ENCODE results near the gene LILRB3.
"Not testable (repeated sequence)": the region's sequence is repeated elsewhere in the genome, so short reads cannot be mapped to it uniquely, and the experiment has no call there.

The LILRB3 gene

GRCh38 chr19:54191811-54192453 is 30.9 kb downstream of the LILRB3 start:
- no peaks in the 10 kb centered on the region for H3K27me3 Mint-ChIP-seq
- ATAC-seq, result no peak
- H3K4me3 Mint-ChIP-seq, result peak overlapping the region; percentile 87
- peak overlapping the region; percentile 96 for H3K27ac Mint-ChIP-seq
- H3K9me3 Mint-ChIP-seq, result no peaks in the 10 kb centered on the region
- H3K36me3 Mint-ChIP-seq, result peaks cover 18% of the 10 kb centered on the region
- H3K4me1 Mint-ChIP-seq, result peaks cover 39% of the 10 kb centered on the region

DNA sequence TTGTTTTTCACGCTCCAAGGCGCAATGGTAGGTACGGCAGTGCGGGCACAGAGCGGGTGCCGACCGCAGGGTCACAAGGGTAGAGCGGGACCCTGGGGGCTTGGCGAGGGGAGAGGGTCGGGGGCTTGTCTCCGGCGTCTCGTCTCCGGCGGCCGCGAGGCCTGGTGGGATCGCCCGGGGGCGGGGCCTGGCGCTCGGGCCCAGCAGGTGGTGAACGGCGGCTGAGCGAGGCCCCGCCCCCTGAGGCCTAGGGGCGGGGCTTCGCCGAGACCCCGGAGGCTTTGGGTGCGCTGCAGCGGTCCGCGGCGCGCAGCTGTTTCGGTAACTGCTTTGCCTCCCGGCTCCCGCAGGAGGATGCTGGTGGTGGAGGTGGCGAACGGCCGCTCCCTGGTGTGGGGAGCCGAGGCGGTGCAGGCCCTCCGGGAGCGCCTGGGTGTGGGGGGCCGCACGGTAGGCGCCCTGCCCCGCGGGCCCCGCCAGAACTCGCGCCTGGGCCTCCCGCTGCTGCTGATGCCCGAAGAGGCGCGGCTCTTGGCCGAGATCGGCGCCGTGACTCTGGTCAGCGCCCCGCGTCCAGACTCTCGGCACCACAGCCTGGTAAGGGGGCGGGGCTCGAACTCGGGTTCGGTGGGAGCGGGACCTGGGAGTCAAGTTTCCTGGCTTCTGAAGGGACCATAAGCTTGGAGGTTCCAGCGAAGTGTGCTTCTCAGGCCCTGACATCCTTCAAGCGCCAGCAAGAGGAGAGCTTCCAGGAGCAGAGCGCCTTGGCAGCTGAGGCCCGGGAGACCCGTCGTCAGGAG is 31.6 kb downstream of the LILRB3 start, which contains the start of gene TSEN34:
Gene TSEN34 (plus strand): TSS at position 298 of the 800 bp plus-strand sequence. CDS start 57 bp downstream, at position 355.
- Mint-ChIP-seq H3K4me3 (peak within 1 kb of the TSS; percentile 87), H3K4me1 (peaks cover 42% of the 10 kb centered on the region), H3K27me3 (no peaks in the 10 kb centered on the region), H3K36me3 (peaks cover 18% of the 10 kb centered on the region), H3K27ac (peak within 1 kb of the TSS; percentile 96), H3K9me3 (no peaks in the 10 kb centered on the region)
- peak; percentile 58 for ATAC-seq

- H3K36me3 Mint-ChIP-seq, result peaks cover 17% of the 10 kb centered on the region
- peak; percentile 81 for ATAC-seq
- H3K9me3 Mint-ChIP-seq, result no peaks in the 10 kb centered on the region
- H3K27ac Mint-ChIP-seq, result peak overlapping the region; percentile 96
- H3K4me1 Mint-ChIP-seq, result peaks cover 42% of the 10 kb centered on the region
- no peaks in the 10 kb centered on the region for H3K27me3 Mint-ChIP-seq
- H3K4me3 Mint-ChIP-seq, result peak overlapping the region; percentile 87
Measured at GRCh38 chr19:54190503-54191010, 32.2 kb downstream of the LILRB3 start.

- H3K27me3 Mint-ChIP-seq, result no peaks in the 10 kb centered on the region
- peak overlapping the region; percentile 87 for H3K4me3 Mint-ChIP-seq
- peak; percentile 79 for ATAC-seq
- H3K4me1 Mint-ChIP-seq, result peaks cover 42% of the 10 kb centered on the region
- H3K27ac Mint-ChIP-seq, result peak overlapping the region; percentile 96
- H3K9me3 Mint-ChIP-seq, result no peaks in the 10 kb centered on the region
- H3K36me3 Mint-ChIP-seq, result peaks cover 10% of the 10 kb centered on the region
Measured at GRCh38 chr19:54189735-54190502, 32.9 kb downstream of the LILRB3 start.

- peak within 1 kb of the TSS; percentile 87 for H3K4me3 Mint-ChIP-seq
- no peaks in the 10 kb centered on the region for H3K27me3 Mint-ChIP-seq
- ATAC-seq, result peak; percentile 35
- H3K27ac Mint-ChIP-seq, result peak within 1 kb of the TSS; percentile 96
- H3K9me3 Mint-ChIP-seq, result no peaks in the 10 kb centered on the region
- peaks cover 42% of the 10 kb centered on the region for H3K4me1 Mint-ChIP-seq
- H3K36me3 Mint-ChIP-seq, result peaks cover 11% of the 10 kb centered on the region
Measured at GRCh38 chr19:54189145-54189734, 33.6 kb downstream of the LILRB3 start, which contains the start of gene MBOAT7. TSS of gene MBOAT7 (minus strand) at chr19:54189580. CDS start at chr19:54188508, 1,072 bp downstream.

- no peaks in the 10 kb centered on the region for H3K27me3 Mint-ChIP-seq
- H3K4me3 Mint-ChIP-seq, result peak overlapping the region; percentile 87
- H3K9me3 Mint-ChIP-seq, result no peaks in the 10 kb centered on the region
- peaks cover 17% of the 10 kb centered on the region for H3K36me3 Mint-ChIP-seq
- no peak for ATAC-seq
- peaks cover 42% of the 10 kb centered on the region for H3K4me1 Mint-ChIP-seq
- peak overlapping the region; percentile 43 for H3K27ac Mint-ChIP-seq
Measured at GRCh38 chr19:54188215-54188871, 34.5 kb downstream of the LILRB3 start.

GRCh38 chr19:54186934-54187381 is 35.8 kb downstream of the LILRB3 start:
- no peaks in the 10 kb centered on the region for H3K27me3 Mint-ChIP-seq
- no peak for ATAC-seq
- H3K27ac Mint-ChIP-seq, result peak overlapping the region; percentile 43
- H3K9me3 Mint-ChIP-seq, result no peaks in the 10 kb centered on the region
- H3K4me1 Mint-ChIP-seq, result peaks cover 28% of the 10 kb centered on the region
- H3K4me3 Mint-ChIP-seq, result peak overlapping the region; percentile 87
- H3K36me3 Mint-ChIP-seq, result peaks cover 10% of the 10 kb centered on the region

DNA sequence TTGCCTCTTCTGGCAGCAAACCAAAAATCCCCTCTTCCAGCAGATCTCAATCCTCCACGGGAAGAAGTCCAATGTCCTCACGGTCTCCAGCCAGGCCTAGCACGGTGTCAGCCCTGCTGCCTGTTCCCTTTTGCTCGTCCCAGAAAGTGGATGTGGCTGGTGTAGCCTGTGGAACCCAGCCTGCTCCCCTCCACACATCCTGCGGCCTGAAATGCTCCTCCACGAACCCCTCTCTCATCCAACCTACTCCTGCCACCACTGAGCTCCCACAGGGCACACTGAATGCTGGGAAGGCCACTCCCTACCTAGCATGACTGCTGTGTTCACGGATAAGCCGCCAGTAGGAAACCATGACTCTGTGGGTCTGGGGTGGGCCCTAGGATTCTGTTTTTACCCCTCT is 36.5 kb downstream of the LILRB3 start:
- Mint-ChIP-seq H3K4me1 (peaks cover 22% of the 10 kb centered on the region), H3K4me3 (no peak overlapping the region), H3K9me3 (no peaks in the 10 kb centered on the region), H3K27me3 (no peaks in the 10 kb centered on the region), H3K27ac (no peak overlapping the region), H3K36me3 (peaks cover 11% of the 10 kb centered on the region)
- ATAC-seq, result no peak

DNA sequence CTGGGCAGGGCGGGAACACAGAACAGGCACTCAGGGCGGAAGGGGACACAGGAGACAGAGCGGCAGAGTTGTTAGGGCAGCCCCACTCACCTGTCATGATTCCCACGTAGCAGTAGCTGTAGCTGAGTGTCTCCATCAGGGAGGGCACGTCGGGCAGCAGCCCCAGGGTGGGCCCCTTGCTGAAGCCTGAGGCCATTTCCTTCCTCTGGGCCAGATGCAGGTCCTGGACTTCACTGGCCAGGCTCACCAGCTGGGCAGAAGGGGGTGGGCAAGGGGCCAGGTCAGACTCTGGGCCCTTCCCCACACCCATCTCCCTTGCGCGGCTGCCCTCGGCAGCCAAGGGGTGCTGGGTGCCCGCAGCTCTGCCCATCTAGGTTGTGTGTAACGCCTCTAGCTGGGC is 39.4 kb downstream of the LILRB3 start:
- H3K36me3 Mint-ChIP-seq, result peaks cover 33% of the 10 kb centered on the region

GRCh38 chr19:54181894-54182293 is 40.9 kb downstream of the LILRB3 start:
- Mint-ChIP-seq H3K36me3 (peaks cover 40% of the 10 kb centered on the region), H3K4me1 (peaks cover 11% of the 10 kb centered on the region)
- H3K27me3 Mint-ChIP-seq, result not testable (repeated sequence)

More for the DNA sequence above, 39.4 kb downstream of the LILRB3 start:
- H3K4me3 Mint-ChIP-seq, result no peak overlapping the region
- H3K27ac Mint-ChIP-seq, result no peak overlapping the region
- peaks cover 27% of the 10 kb centered on the region for H3K4me1 Mint-ChIP-seq
- H3K9me3 Mint-ChIP-seq, result no peaks in the 10 kb centered on the region
- no peak for ATAC-seq
- H3K27me3 Mint-ChIP-seq, result no peaks in the 10 kb centered on the region

GRCh38 chr19:54180691-54181091 is 42.1 kb downstream of the LILRB3 start:
- Mint-ChIP-seq H3K4me3 (no peak overlapping the region), H3K4me1 (peaks cover 9% of the 10 kb centered on the region), H3K27me3 (no peaks in the 10 kb centered on the region), H3K36me3 (peaks cover 41% of the 10 kb centered on the region), H3K27ac (no peak overlapping the region), H3K9me3 (no peaks in the 10 kb centered on the region)
- no peak for ATAC-seq

More at GRCh38 chr19:54181894-54182293, 40.9 kb downstream of the LILRB3 start:
- H3K27ac Mint-ChIP-seq, H3K9me3 Mint-ChIP-seq, ATAC-seq, H3K4me3 Mint-ChIP-seq: not testable (repeated sequence)

DNA sequence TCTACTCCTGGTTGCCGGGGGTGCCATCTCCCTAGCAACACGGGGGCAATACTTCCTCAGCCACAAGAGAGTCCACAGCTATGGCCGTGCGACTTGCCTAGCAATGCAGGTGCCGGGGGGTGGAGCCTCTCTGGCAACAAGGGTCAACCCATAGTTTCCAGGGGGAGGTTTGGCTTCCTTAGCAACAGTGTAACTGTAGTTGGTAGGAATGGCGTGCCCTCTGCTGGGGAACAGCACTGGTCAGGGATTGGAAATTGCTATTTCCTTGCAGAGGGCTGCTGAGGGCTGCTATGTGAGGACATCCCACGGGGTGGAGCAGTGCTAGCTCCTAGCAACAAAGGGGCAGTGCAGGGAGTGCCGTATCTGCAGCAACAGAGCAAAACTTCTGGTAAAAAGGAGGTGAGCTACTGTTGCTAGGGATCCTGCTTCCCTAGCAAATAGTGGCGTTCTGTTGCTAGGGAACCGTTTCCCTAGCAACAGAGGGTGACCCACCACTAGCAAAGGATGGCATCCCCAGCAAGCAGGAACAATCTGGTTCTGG is 42.8 kb downstream of the LILRB3 start:
- Mint-ChIP-seq H3K27ac (no peak overlapping the region), H3K4me1 (peaks cover 10% of the 10 kb centered on the region), H3K9me3 (no peaks in the 10 kb centered on the region), H3K27me3 (no peaks in the 10 kb centered on the region), H3K36me3 (peaks cover 48% of the 10 kb centered on the region), H3K4me3 (no peak overlapping the region)
- no peak for ATAC-seq

DNA sequence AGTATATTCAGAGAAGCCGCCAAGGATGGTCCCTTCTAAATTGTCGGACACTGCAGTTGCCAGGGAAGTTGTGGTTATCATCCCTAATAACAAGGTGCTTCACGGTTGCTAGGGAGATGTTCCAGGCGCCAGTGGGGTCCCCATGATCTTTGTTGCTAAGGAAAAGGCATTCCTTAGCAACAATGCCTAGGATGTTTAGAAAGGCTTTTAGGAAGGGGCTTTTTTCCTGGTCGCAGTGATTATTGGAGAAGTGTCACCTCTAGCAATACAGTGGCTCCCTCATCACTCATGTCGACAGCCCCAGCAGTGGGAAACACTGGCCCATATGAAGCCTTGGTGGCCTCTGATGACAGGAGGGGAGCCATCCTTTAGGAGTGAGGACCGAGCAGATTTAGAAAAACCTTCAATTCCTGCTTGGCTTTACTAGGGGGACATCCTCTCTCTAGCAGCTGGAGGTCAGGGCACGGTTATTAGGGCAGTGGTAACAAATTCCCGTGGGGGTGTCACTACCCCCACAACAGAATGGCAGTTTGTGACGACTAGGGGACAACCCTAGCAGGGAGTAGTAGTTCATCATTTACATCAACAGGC is 43.5 kb downstream of the LILRB3 start:
- Mint-ChIP-seq H3K4me1 (peaks cover 16% of the 10 kb centered on the region), H3K27me3 (no peaks in the 10 kb centered on the region), H3K36me3 (peaks cover 52% of the 10 kb centered on the region), H3K4me3 (no peak overlapping the region), H3K9me3 (no peaks in the 10 kb centered on the region), H3K27ac (no peak overlapping the region)
- ATAC-seq, result no peak

Measured in stimulated activated memory B cell treated with anti-CD40 and anti-IgM and Interleukin-4, amounts not matched to agents 10 μg/mL and 1 μg/mL and 100 μg/mL, for 72 hours (primary cell).